Measurements from ENCODE around the gene CIDEB. TPM values are rescaled to one million over a fixed set of nuclear protein-coding genes. Genes with fewer than 3 reads are reported as not detected.

Gene CIDEB
- total RNA-seq, 1 experiment from 2014 or later = not detected

GRCh38 chr14:24282736-24283135 lies 25.0 kb downstream of the CIDEB start:
- H3K79me2 ChIP-seq (ENCODE audit: insufficient read depth, low read length) = no peaks in the 10 kb centered on the region
- H2AFZ ChIP-seq (ENCODE audit: low read length) = no peak overlapping the region
- no peak overlapping the region for H3K14ac ChIP-seq (ENCODE audit: insufficient read depth, low read length)
- H3K79me1 ChIP-seq (ENCODE audit: insufficient read depth, low read depth, low read length, poor library complexity, severe bottlenecking) = no peaks in the 10 kb centered on the region
- H3K9me3 ChIP-seq (ENCODE audit: control insufficient read depth, low read depth, low read length) = no peaks in the 10 kb centered on the region
- H4K5ac ChIP-seq (ENCODE audit: insufficient read length, low read depth, low read length) = no peak overlapping the region
- no peak for DNase-seq
- H3K9me3 Mint-ChIP-seq = no peaks in the 10 kb centered on the region
- H4K91ac ChIP-seq (ENCODE audit: insufficient read length, low read depth, low read length) = no peak overlapping the region
- no peak overlapping the region for H2BK120ac ChIP-seq (ENCODE audit: low read depth, low read length, poor library complexity, severe bottlenecking)
- no peaks in the 10 kb centered on the region for H3K36me3 Mint-ChIP-seq (ENCODE audit: insufficient read depth in 1 of 3, low read depth in 3 of 3)
- H3K27ac Mint-ChIP-seq = peak overlapping the region in 2 of 3 experiments; percentile 50 to 82; a peak in 1 of 7 replicates
- H3K18ac ChIP-seq (ENCODE audit: insufficient read length, low read depth, low read length) = no peak overlapping the region
- no peaks in the 10 kb centered on the region for H4K20me1 ChIP-seq (ENCODE audit: control insufficient read depth, insufficient read depth, insufficient read length)
- no peak for TF ChIP-seq CTCF (conservative IDR thresholded peaks at IDR 0.05)
- H3T11ph ChIP-seq (ENCODE audit: low read length) = no peak overlapping the region
- no peak overlapping the region for H3K23ac ChIP-seq (ENCODE audit: insufficient read length, low read depth, low read length)
- no peaks in the 10 kb centered on the region for H3K4me1 ChIP-seq (ENCODE audit: insufficient read depth, low read length)
- no peak overlapping the region for H3K9ac ChIP-seq (ENCODE audit: extremely low read depth, insufficient read length, low read length)
- H3K27ac ChIP-seq (ENCODE audit: insufficient read length, low read depth, low read length) = no peak overlapping the region
- H4K8ac ChIP-seq (replicated peaks; ENCODE audit: insufficient read length, low read depth, low read length) = no peak overlapping the region
- H3K27me3 Mint-ChIP-seq (ENCODE audit: low read depth) = no peaks in the 10 kb centered on the region
- peaks cover 2% of the 10 kb centered on the region in 2 experiments; a peak in 1 of 4 replicates for H3K4me1 Mint-ChIP-seq
- no peak overlapping the region for H3K56ac ChIP-seq (ENCODE audit: insufficient read length, low read depth, low read length)
- no peak overlapping the region for H2BK15ac ChIP-seq (ENCODE audit: low read depth, low read length)
- no peak overlapping the region for H2BK20ac ChIP-seq (ENCODE audit: low read depth, low read length, poor library complexity, severe bottlenecking)
- no peak overlapping the region for H3K4ac ChIP-seq (ENCODE audit: low read depth, low read length)
- no peak overlapping the region for H2BK5ac ChIP-seq (ENCODE audit: insufficient read length, low read length)
- H3K4me2 ChIP-seq (ENCODE audit: insufficient read depth, insufficient read length, low read length) = no peak overlapping the region
- no peak overlapping the region for H2AK5ac ChIP-seq (ENCODE audit: insufficient read length, low read length)
- H3K27me3 ChIP-seq (ENCODE audit: insufficient read depth, low read length) = no peaks in the 10 kb centered on the region
- H3K23me2 ChIP-seq (ENCODE audit: insufficient read length, low read depth, low read length, poor library complexity, severe bottlenecking) = no peaks in the 10 kb centered on the region
- no peak overlapping the region for H2BK12ac ChIP-seq (ENCODE audit: insufficient read length, low read depth, low read length)
- no peak overlapping the region for H3K4me3 Mint-ChIP-seq
- no CpG with 5 or more reads among the region's 3 CpGs for WGBS (ENCODE audit: extremely low coverage, insufficient read length, low lambda C conversion rate)
